B cell (primary cell): Measurements from ENCODE around the gene EML1. TPM values are rescaled to one million over a fixed set of nuclear protein-coding genes. Genes with fewer than 3 reads are reported as not detected.

Source experiments
- ATAC-seq: fragments of 200-7000 bp; cut with Tn5 transposase; one replicate; pipeline ENCODE4 v1.10.0; 2021; ENCODE audit warnings: low read depth, mild to moderate bottlenecking, moderate number of reproducible peaks, moderate library complexity
- CTCF ChIA-PET: fragments of 350-600 bp; sonication (Branson Sonifier 250); formaldehyde crosslinking; loops from one replicate; lab custom pipeline; 2021; ENCODE audit warnings: antibody characterized with exemption, inconsistent platforms; lab: Charles Lee
- POLR2A ChIA-PET: fragments of 350-600 bp; sonication (Branson Sonifier 250); formaldehyde crosslinking; loops from one replicate; lab custom pipeline; 2021; ENCODE audit warnings: antibody characterized with exemption; lab: Charles Lee
- DNase-seq: peaks from one replicate; pipeline ENCODE4 v3.0.0; 2013
- H2AFZ ChIP-seq: 2 replicates; pipeline ENCODE4 v1.6.1; 2012; ENCODE audit warnings: mild to moderate bottlenecking, low read depth, low read length; ENCODE audit not compliant: insufficient read depth, poor library complexity, severe bottlenecking
- H3K27ac ChIP-seq, 2 donors: 1 replicate in 1 of 2; 2 replicates in 1 of 2; pipeline ENCODE4 v1.5.1; 2012 to 2013; ENCODE audit warnings: low read length in 2 of 2, mild to moderate bottlenecking in 2 of 2, moderate library complexity in 1 of 2
- H3K27me3 ChIP-seq, 4 experiments: fragments of 200-600 bp in 1 of 4; sonication (generic) in 1 of 4; replicated peaks in 1 of 4; 1 replicate in 2 of 4; 2 replicates in 2 of 4; pipeline versions ENCODE4 v1.6.1 to v1.7.0; 2013 to 2016; ENCODE audit warnings: low read length in 3 of 4, mild to moderate bottlenecking in 2 of 4, mixed read lengths in 1 of 4, moderate library complexity in 1 of 4; ENCODE audit not compliant: insufficient read depth in 4 of 4, control insufficient read depth in 3 of 4; ENCODE audit errors: control extremely low read depth in 1 of 4
- H3K36me3 ChIP-seq, 2 experiments: replicated peaks in 1 of 2; 1 replicate in 1 of 2; 2 replicates in 1 of 2; pipeline versions ENCODE4 v1.6.1 to v1.7.1; 2013; ENCODE audit warnings: low read length in 1 of 2; ENCODE audit not compliant: insufficient read depth in 2 of 2, control insufficient read depth in 1 of 2; ENCODE audit errors: control extremely low read depth in 1 of 2, extremely low read depth in 1 of 2
- H3K4me1 ChIP-seq, 2 donors: fragments of 200-600 bp in 1 of 2; sonication (generic) in 1 of 2; 1 replicate in 1 of 2; 2 replicates in 1 of 2; pipeline versions ENCODE4 v1.5.1 to v1.6.1; 2013 to 2017; ENCODE audit warnings: low read length in 2 of 2; ENCODE audit not compliant: control insufficient read depth in 2 of 2, insufficient read depth in 2 of 2
- H3K4me2 ChIP-seq: replicated peaks from 2 replicates; pipeline ENCODE3; 2012; ENCODE audit warnings: mild to moderate bottlenecking, low read depth, low read length; ENCODE audit not compliant: poor library complexity, severe bottlenecking
- H3K4me3 ChIP-seq, 5 experiments: fragments of 200-600 bp in 1 of 5; sonication (generic) in 1 of 5; 1 replicate in 3 of 5; 2 replicates in 2 of 5; pipeline versions ENCODE4 v1.5.1 to v1.7.0; 2011 to 2016; ENCODE audit warnings: low read length in 4 of 5, mild to moderate bottlenecking in 4 of 5, low read depth in 2 of 5, control low read depth in 1 of 5, moderate library complexity in 1 of 5; ENCODE audit not compliant: insufficient read depth in 1 of 5; ENCODE audit errors: control extremely low read depth in 1 of 5, extremely low read depth in 1 of 5
- H3K79me2 ChIP-seq: fragments of 200-600 bp; sonication (generic); one replicate; pipeline ENCODE4 v1.6.0; 2016; ENCODE audit warnings: low read length; ENCODE audit not compliant: control insufficient read depth, insufficient read depth
- H3K9ac ChIP-seq: fragments of 200-600 bp; sonication (generic); 2 replicates; pipeline ENCODE4 v1.6.1; 2017; ENCODE audit warnings: mild to moderate bottlenecking, low read length, moderate library complexity
- H3K9me3 ChIP-seq, 3 donors: one replicate each; pipeline versions ENCODE4 v1.6.1 to v1.7.1; 2013; ENCODE audit warnings: low read length in 2 of 3; ENCODE audit not compliant: control insufficient read depth in 2 of 3, insufficient read depth in 1 of 3; ENCODE audit errors: control extremely low read depth in 1 of 3
- H4K20me1 ChIP-seq: 2 replicates; pipeline ENCODE4 v1.6.0; 2012; ENCODE audit warnings: mild to moderate bottlenecking, low read length; ENCODE audit not compliant: insufficient read depth, control insufficient read depth, poor library complexity, severe bottlenecking
- H3K27ac Mint-ChIP-seq: one replicate; pipeline ENCODE4 v1.8.0; 2021; ENCODE audit warnings: mixed read lengths
- H3K27me3 Mint-ChIP-seq: one replicate; pipeline ENCODE4 v1.8.0; 2021; ENCODE audit warnings: mixed read lengths
- H3K4me1 Mint-ChIP-seq: one replicate; pipeline ENCODE4 v1.8.0; 2021; ENCODE audit warnings: mixed read lengths
- H3K4me3 Mint-ChIP-seq: one replicate; pipeline ENCODE4 v1.8.0; 2021; ENCODE audit warnings: mixed read lengths
- H3K9me3 Mint-ChIP-seq: one replicate; pipeline ENCODE4 v1.8.0; 2022; ENCODE audit warnings: mixed read lengths; ENCODE audit not compliant: insufficient read depth
- EZH2 ChIP-seq: IDR thresholded peaks from 2 replicates; pipeline ENCODE4 v1.6.1; 2012; ENCODE audit warnings: borderline replicate concordance, low read depth, mild to moderate bottlenecking, moderate library complexity, low read length; ENCODE audit not compliant: insufficient read depth, poor library complexity, severe bottlenecking
- WGBS: methylation state at CpG from one replicate; pipeline ENCODE4 v1.1.5; 2013; ENCODE audit warnings: missing lambda C conversion rate; ENCODE audit not compliant: insufficient coverage; 5-methylcytosine and 5-hydroxymethylcytosine counted together
- intact Hi-C: fragments of 100-400 bp; cut with micrococcal nuclease; formaldehyde crosslinking; loops from one replicate; pipeline ENCODE4 v1.10.0; 2022
- polyA plus RNA-seq: library from polyadenylated mRNA; depleted of rRNA; stranded (reverse); fragments of >200 nt; gene quantifications from 2 replicates; pipeline ENCODE4 v1.2.3, GENCODE V29; 2012
- total RNA-seq, 2 donors: library from RNA; stranded (reverse); fragments of 120-200 nt in 1 of 2; gene quantifications; 1 replicate in 1 of 2; 2 replicates in 1 of 2; pipeline versions ENCODE4 v1.2.3 to v1.2.4, GENCODE V29; 2013 to 2022
- TF ChIP-seq, protein P1 (sequence below): fragments of 200-600 bp; IDR thresholded peaks from one replicate; pipeline ENCODE4 v1.8.0; 2022; ENCODE audit warnings: antibody characterized with exemption, mild to moderate bottlenecking

The EML1 gene
- total and polyA plus RNA-seq, 2 donors (not counting 1 experiment from before 2014, with no cell fraction given): not detected

DNA sequence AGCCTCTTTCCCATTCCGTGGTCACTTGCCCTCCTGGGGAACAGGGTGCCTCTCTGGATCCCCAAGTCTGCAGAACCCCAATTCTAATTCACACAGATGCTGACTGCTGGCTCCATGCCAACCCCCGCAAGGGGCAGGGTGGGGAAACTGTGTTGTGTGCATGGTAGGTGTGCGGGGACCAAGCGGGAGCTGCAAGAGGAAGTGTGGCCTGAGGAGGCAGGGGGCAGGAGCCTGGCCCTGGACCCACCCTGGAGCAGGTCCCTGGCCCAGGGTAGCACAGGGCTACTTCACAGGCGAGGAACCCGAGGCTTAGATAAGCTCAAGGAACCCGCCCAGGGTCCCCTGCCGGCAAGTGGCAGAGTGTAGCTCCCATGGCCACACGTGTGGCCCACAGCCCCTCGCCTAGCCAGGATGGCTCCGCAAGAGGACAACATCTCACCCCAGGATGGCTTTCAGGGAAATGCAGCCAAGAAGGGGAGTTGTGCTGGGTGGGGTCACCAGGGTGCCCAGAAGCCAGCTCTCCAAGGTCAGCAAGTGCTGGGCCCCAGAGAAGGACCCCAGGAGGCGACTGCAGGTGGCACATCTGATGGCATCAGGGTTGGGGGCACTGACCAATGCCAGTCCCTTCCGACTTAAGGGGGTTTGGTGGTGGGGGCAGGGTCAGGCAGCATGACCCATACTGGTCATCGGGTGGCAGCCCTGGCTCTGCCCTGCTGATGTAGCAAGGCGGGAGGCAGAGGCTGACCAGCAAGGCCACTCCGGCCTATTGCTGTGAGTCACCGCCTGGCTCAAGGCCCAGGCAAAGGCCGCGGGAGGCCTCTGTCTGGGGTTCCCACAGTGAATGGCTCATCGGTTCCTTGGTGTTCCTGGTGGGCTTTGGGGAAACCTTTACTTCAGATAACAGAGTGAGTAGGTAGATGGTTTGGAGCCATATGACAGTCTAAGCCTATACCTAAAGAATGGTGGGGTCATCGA, 37.3 kb upstream of the EML1 start:
- Mint-ChIP-seq H3K4me3 (no peak overlapping the region), H3K27me3 (peaks cover 35% of the 10 kb centered on the region), H3K9me3 (no peaks in the 10 kb centered on the region), H3K27ac (no peak overlapping the region), H3K4me1 (peaks cover 8% of the 10 kb centered on the region)
- peaks cover 0 to 6% of the 10 kb centered on the region in 2 donors for H3K4me1 ChIP-seq
- H3K4me3 ChIP-seq: no peak overlapping the region
- peaks cover 0 to 42% (median 3%) of the 10 kb centered on the region in 4 experiments for H3K27me3 ChIP-seq
- H3K9me3 ChIP-seq: peaks cover 0 to 3% (median 0%) of the 10 kb centered on the region in 3 donors
- H3K36me3 ChIP-seq: no peaks in the 10 kb centered on the region
- WGBS: 82% methylated on average over 19 of the region's 21 CpGs
- intact Hi-C loops: no loop called here
- no peak overlapping the region for H2AFZ ChIP-seq
- TF ChIP-seq, protein P1, sequence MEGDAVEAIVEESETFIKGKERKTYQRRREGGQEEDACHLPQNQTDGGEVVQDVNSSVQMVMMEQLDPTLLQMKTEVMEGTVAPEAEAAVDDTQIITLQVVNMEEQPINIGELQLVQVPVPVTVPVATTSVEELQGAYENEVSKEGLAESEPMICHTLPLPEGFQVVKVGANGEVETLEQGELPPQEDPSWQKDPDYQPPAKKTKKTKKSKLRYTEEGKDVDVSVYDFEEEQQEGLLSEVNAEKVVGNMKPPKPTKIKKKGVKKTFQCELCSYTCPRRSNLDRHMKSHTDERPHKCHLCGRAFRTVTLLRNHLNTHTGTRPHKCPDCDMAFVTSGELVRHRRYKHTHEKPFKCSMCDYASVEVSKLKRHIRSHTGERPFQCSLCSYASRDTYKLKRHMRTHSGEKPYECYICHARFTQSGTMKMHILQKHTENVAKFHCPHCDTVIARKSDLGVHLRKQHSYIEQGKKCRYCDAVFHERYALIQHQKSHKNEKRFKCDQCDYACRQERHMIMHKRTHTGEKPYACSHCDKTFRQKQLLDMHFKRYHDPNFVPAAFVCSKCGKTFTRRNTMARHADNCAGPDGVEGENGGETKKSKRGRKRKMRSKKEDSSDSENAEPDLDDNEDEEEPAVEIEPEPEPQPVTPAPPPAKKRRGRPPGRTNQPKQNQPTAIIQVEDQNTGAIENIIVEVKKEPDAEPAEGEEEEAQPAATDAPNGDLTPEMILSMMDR: no peak
- TF ChIP-seq EZH2: no peak
- DNase-seq (no peak), ATAC-seq (no peak)
- POLR2A ChIA-PET: no interaction called here
- H3K9ac ChIP-seq: no peak overlapping the region
- H3K4me2 ChIP-seq: no peak overlapping the region
- CTCF ChIA-PET: no interaction called here
- no peaks in the 10 kb centered on the region for H3K79me2 ChIP-seq
- no peaks in the 10 kb centered on the region for H4K20me1 ChIP-seq
- H3K27ac ChIP-seq: no peak overlapping the region

DNA sequence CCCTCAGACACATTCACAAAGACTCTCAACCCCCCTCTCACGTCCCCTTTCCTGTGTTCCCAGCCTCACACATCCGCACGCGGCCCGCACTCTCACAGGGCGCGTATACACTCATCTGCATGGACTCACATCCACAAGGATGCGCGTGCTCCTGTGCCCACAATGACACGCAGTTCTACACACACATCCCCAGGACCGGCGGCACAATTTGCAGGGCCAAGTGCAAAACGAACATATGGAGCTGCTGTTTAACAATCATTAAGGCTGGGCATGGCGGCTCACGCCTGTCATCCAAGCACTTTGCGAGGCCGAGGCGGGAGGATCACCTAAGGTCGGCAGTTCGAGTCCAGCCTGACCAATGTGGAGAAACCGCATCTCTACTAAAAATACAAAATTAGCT, 36.4 kb upstream of the EML1 start:
- H2AFZ ChIP-seq: no peak overlapping the region
- H3K4me1 Mint-ChIP-seq: peaks cover 8% of the 10 kb centered on the region
- H3K9me3 ChIP-seq: peaks cover 0 to 3% (median 0%) of the 10 kb centered on the region in 3 donors
- H3K27ac ChIP-seq: no peak overlapping the region
- intact Hi-C loops: no loop called here
- TF ChIP-seq, protein P1: no peak
- no peak for TF ChIP-seq EZH2
- 97% methylated on average over 19 of the region's 21 CpGs for WGBS
- H3K27me3 ChIP-seq: peaks cover 0 to 42% (median 1%) of the 10 kb centered on the region in 4 experiments
- no peak overlapping the region for H3K9ac ChIP-seq
- H3K27me3 Mint-ChIP-seq: peaks cover 26% of the 10 kb centered on the region
- no peaks in the 10 kb centered on the region for H3K79me2 ChIP-seq
- H3K36me3 ChIP-seq: no peaks in the 10 kb centered on the region
- no peak overlapping the region for H3K4me2 ChIP-seq
- no peak overlapping the region for H3K4me3 ChIP-seq
- ATAC-seq (no peak), DNase-seq (no peak)
- H3K4me1 ChIP-seq: peaks cover 0 to 6% of the 10 kb centered on the region in 2 donors
- POLR2A ChIA-PET: no interaction called here
- H3K27ac Mint-ChIP-seq: no peak overlapping the region
- H4K20me1 ChIP-seq: no peaks in the 10 kb centered on the region
- H3K9me3 Mint-ChIP-seq: no peaks in the 10 kb centered on the region
- CTCF ChIA-PET: no interaction called here
- no peak overlapping the region for H3K4me3 Mint-ChIP-seq
